GM19099 (cell line): ENCODE data around the gene LRRC32.

Experiments used
- POLR2A ChIP-seq: IDR thresholded peaks from 3 replicates; pipeline ENCODE4 v1.6.1; 2011; ENCODE audit warnings: low read depth; ENCODE audit not compliant: insufficient read length; ENCODE audit errors: extremely low read depth

Gene LRRC32

GRCh38 chr11:76626266-76626665 is 44.3 kb downstream of the LRRC32 start:
- no peak for TF ChIP-seq POLR2A

- no peak for TF ChIP-seq POLR2A
Measured at GRCh38 chr11:76625472-76626186, 44.9 kb downstream of the LRRC32 start.

GRCh38 chr11:76624500-76625379 is 45.8 kb downstream of the LRRC32 start:
- no peak for TF ChIP-seq POLR2A

- TF ChIP-seq POLR2A: no peak
Measured at GRCh38 chr11:76623884-76624419, 46.6 kb downstream of the LRRC32 start.

GRCh38 chr11:76623171-76623883 is 47.2 kb downstream of the LRRC32 start:
- no peak for TF ChIP-seq POLR2A

GRCh38 chr11:76622493-76623094 is 48.0 kb downstream of the LRRC32 start:
- TF ChIP-seq POLR2A: no peak

- no peak for TF ChIP-seq POLR2A
Measured at GRCh38 chr11:76621868-76622267, 48.7 kb downstream of the LRRC32 start.

- no peak for TF ChIP-seq POLR2A
Measured at GRCh38 chr11:76621466-76621865, 49.1 kb downstream of the LRRC32 start.

- TF ChIP-seq POLR2A: no peak
Measured at GRCh38 chr11:76620489-76620888, 50.1 kb downstream of the LRRC32 start.

GRCh38 chr11:76617553-76618265 is 52.8 kb downstream of the LRRC32 start:
- TF ChIP-seq POLR2A: no peak

- TF ChIP-seq POLR2A: no peak
Measured at GRCh38 chr11:76616676-76617552, 53.6 kb downstream of the LRRC32 start.

- TF ChIP-seq POLR2A: no peak
Measured at GRCh38 chr11:76615950-76616349, 54.6 kb downstream of the LRRC32 start.

- TF ChIP-seq POLR2A: no peak
Measured at GRCh38 chr11:76614471-76615179, 55.9 kb downstream of the LRRC32 start.
